Endothelial cell of umbilical vein (primary cell): ENCODE results near the gene LAMC3. TPM values are rescaled to one million over a fixed set of nuclear protein-coding genes. Genes with fewer than 3 reads are reported as not detected.
"Not testable (repeated sequence)": the region's sequence is repeated elsewhere in the genome, so short reads cannot be mapped to it uniquely, and the experiment has no call there.

Experiments
- BruUV-seq: library from RNA; stranded (reverse); fragments of 400-500 nt; replicated peaks from 2 replicates; lab custom pipeline; 2021; lab: Mats Ljungman, UMichigan
- CTCF ChIA-PET: fragments of 300-600, 350-600 bp; sonication (Branson Sonifier 250); formaldehyde crosslinking; loops from one replicate; lab custom pipeline; 2021; ENCODE audit warnings: antibody characterized with exemption, inconsistent platforms; lab: Charles Lee
- POLR2A ChIA-PET: fragments of 300-600, 350-600 bp; sonication (Branson Sonifier 250); formaldehyde crosslinking; loops from one replicate; lab custom pipeline; 2021; ENCODE audit warnings: antibody characterized with exemption, inconsistent platforms; lab: Charles Lee
- DNase-seq: peaks from one replicate; pipeline ENCODE4 v3.0.0-alpha.2; 2011; ENCODE audit warnings: low read depth, low spot score
- FAIRE-seq: peaks from 2 replicates; lab custom pipeline; 2011; peaks lifted over from hg19 to GRCh38; lab: Jason Lieb, UNC
- H2AFZ ChIP-seq: 2 replicates; pipeline ENCODE4 v1.6.0; 2012; ENCODE audit warnings: low read depth, low read length, control low read depth, inconsistent platforms
- H3K27ac ChIP-seq: 2 replicates; pipeline ENCODE4 v1.5.1; 2011; ENCODE audit warnings: low read depth, mild to moderate bottlenecking, control low read depth, low read length, moderate library complexity; ENCODE audit not compliant: insufficient read depth
- H3K27me3 ChIP-seq, 2 experiments: 2 replicates each; pipeline versions ENCODE4 v1.6.0 to v1.6.1; 2011; ENCODE audit warnings: low read length in 2 of 2, mixed read lengths in 1 of 2; ENCODE audit not compliant: control insufficient read depth in 2 of 2, insufficient read depth in 2 of 2
- H3K36me3 ChIP-seq, 2 experiments: 2 replicates in 1 of 2; 3 replicates in 1 of 2; pipeline ENCODE4 v1.5.1; 2011; ENCODE audit warnings: low read length in 2 of 2, mild to moderate bottlenecking in 1 of 2, moderate library complexity in 1 of 2; ENCODE audit not compliant: control insufficient read depth in 2 of 2, insufficient read depth in 2 of 2; ENCODE audit errors: extremely low read depth in 1 of 2
- H3K4me1 ChIP-seq: 3 replicates; pipeline ENCODE4 v1.5.1; 2011; ENCODE audit warnings: mild to moderate bottlenecking, low read length; ENCODE audit not compliant: control insufficient read depth, insufficient read depth; ENCODE audit errors: extremely low read depth
- H3K4me2 ChIP-seq: 2 replicates; pipeline ENCODE4 v1.6.1; 2011; ENCODE audit warnings: low read length, control low read depth, mixed read lengths; ENCODE audit not compliant: insufficient read depth
- H3K4me3 ChIP-seq, 3 experiments: fragments of 200-600 bp in 1 of 3; sonication (generic), shearing (Covaris generic) in 1 of 3; replicated peaks in 1 of 3; 2 replicates each; pipeline ENCODE4 v1.5.1; 2011 to 2016; ENCODE audit warnings: control low read depth in 3 of 3, low read length in 3 of 3, mild to moderate bottlenecking in 2 of 3, inconsistent platforms in 1 of 3, low read depth in 1 of 3, moderate library complexity in 1 of 3; ENCODE audit not compliant: insufficient read depth in 1 of 3
- H3K79me2 ChIP-seq: 2 replicates; pipeline ENCODE4 v1.6.0; 2012; ENCODE audit warnings: low read length, inconsistent platforms; ENCODE audit not compliant: control insufficient read depth, insufficient read depth
- H3K9ac ChIP-seq: replicated peaks from 2 replicates; pipeline ENCODE3; 2011; ENCODE audit warnings: low read length, control low read depth; ENCODE audit not compliant: insufficient read depth; ENCODE audit errors: extremely low read depth
- H3K9me1 ChIP-seq: replicated peaks from 3 replicates; pipeline ENCODE4 v1.6.0; 2011; ENCODE audit warnings: mild to moderate bottlenecking, low read length; ENCODE audit not compliant: control insufficient read depth, insufficient read depth; ENCODE audit errors: extremely low read depth
- H3K9me3 ChIP-seq: replicated peaks from 2 replicates; pipeline ENCODE4 v1.5.1; 2012; ENCODE audit warnings: low read length, inconsistent platforms; ENCODE audit not compliant: control insufficient read depth, insufficient read depth
- H4K20me1 ChIP-seq: replicated peaks from 2 replicates; pipeline ENCODE3; 2011; ENCODE audit warnings: mild to moderate bottlenecking, low read length; ENCODE audit not compliant: control insufficient read depth, insufficient read depth; ENCODE audit errors: extremely low read depth
- CTCF ChIP-seq, 2 donors: IDR thresholded peaks; 1 replicate in 1 of 2; 2 replicates in 1 of 2; pipeline ENCODE4 v1.5.1; 2011; ENCODE audit warnings: low read length in 2 of 2, mild to moderate bottlenecking in 2 of 2, moderate library complexity in 2 of 2, control low read depth in 1 of 2, inconsistent platforms in 1 of 2, low read depth in 1 of 2; ENCODE audit not compliant: insufficient read depth in 1 of 2; ENCODE audit errors: extremely low read depth in 1 of 2
- EZH2 ChIP-seq: IDR thresholded peaks from 2 replicates; pipeline ENCODE4 v1.6.1; 2012; ENCODE audit warnings: borderline replicate concordance, low read depth, mild to moderate bottlenecking, moderate library complexity, low read length, inconsistent platforms; ENCODE audit not compliant: severe bottlenecking
- FOS ChIP-seq: IDR thresholded peaks from 2 replicates; pipeline ENCODE4 v1.6.1; 2011; ENCODE audit warnings: mild to moderate bottlenecking, low read length, moderate library complexity, borderline replicate concordance; ENCODE audit not compliant: insufficient read depth
- GATA2 ChIP-seq: IDR thresholded peaks from 2 replicates; pipeline ENCODE4 v1.7.0; 2011; ENCODE audit warnings: low read depth, mild to moderate bottlenecking, moderate library complexity, mixed read lengths, low read length; ENCODE audit not compliant: insufficient read length, insufficient read depth
- JUN ChIP-seq: IDR thresholded peaks from 2 replicates; pipeline ENCODE4 v1.6.1; 2011; ENCODE audit warnings: borderline replicate concordance, low read depth; ENCODE audit not compliant: insufficient read length, insufficient read depth
- MAX ChIP-seq: IDR thresholded peaks from 2 replicates; pipeline ENCODE4 v1.6.1; 2011; ENCODE audit not compliant: insufficient read depth, insufficient read length
- MYC ChIP-seq: IDR thresholded peaks from one replicate; pipeline ENCODE4 v1.6.1; 2011; ENCODE audit warnings: mild to moderate bottlenecking, low read depth, low read length
- POLR2A ChIP-seq: IDR thresholded peaks from 2 replicates; pipeline ENCODE4 v1.6.1; 2012; ENCODE audit warnings: low read depth, mild to moderate bottlenecking, control low read depth, low read length
- POLR2AphosphoS5 ChIP-seq: IDR thresholded peaks from 2 replicates; pipeline ENCODE4 v1.6.1; 2012; ENCODE audit warnings: low read depth, mild to moderate bottlenecking, control low read depth, low read length, moderate library complexity; ENCODE audit not compliant: insufficient read depth
- dilution Hi-C: fragments of 300-500 bp; cut with MboI; formaldehyde crosslinking; loops from one replicate; pipeline ENCODE4 v1.15.0; 2019; ENCODE audit warnings: low sequenced_read_pairs; ENCODE audit not compliant: extremely low pct_ligation_motif_present
- intact Hi-C: fragments of 100-400 bp; cut with micrococcal nuclease; formaldehyde crosslinking; loops from one replicate; pipeline ENCODE4 v1.10.0; 2022
- polyA plus RNA-seq, 4 experiments: library from polyadenylated mRNA; depleted of rRNA in 3 of 4; stranded (reverse) in 3 of 4; unstranded in 1 of 4; fragments of >200 nt; gene quantifications; 2 replicates each; pipeline versions ENCODE4 v1.2.1 to v1.2.3, GENCODE V29; 2011 to 2012; ENCODE audit warnings: missing spikeins in 1 of 4
- total RNA-seq: library from RNA; stranded (reverse); gene quantifications from 2 replicates; pipeline ENCODE4 v1.2.3, GENCODE V29; 2021

LAMC3 gene
- total and polyA plus RNA-seq, 2 donors (not counting 3 experiments of a cell fraction or from before 2014, with no cell fraction given), result 0.18 to 0.38 TPM

DNA sequence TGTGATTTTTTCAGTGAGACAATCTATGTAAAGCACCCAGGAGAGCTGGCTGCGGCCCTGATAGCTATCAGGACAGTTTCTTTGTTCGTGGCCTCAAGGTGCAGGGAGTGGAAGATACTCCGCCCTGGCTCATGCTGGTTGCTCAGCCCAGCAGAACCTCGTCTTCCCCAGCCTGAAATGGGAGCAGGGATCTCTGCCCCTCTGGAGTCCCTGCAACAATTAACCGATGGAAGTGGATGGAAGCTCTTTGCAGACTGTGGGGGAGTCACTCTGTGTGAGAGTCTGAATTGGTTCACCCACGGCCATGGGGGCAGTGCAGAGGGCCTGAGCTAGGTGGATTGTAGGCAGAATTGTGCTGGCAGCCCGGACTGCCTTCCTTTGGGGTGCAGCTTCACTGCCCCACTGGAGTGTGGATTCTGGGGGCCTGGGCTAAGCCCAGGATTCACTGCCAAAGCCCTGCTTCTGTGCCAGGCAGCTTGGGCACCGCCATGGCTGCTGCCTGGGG is 90.2 kb downstream of the LAMC3 start:
- Histone ChIP-seq H3K79me2 (no peaks in the 10 kb centered on the region), H3K27ac (no peak overlapping the region), H3K4me3 (no peak overlapping the region), H3K9me3 (no peaks in the 10 kb centered on the region), H3K4me2 (no peak overlapping the region), H3K27me3 (peaks cover 8 to 14% of the 10 kb centered on the region in 2 experiments), H4K20me1 (no peaks in the 10 kb centered on the region), H3K4me1 (peaks cover 7% of the 10 kb centered on the region), H3K9me1 (no peaks in the 10 kb centered on the region), H2AFZ (no peak overlapping the region), H3K36me3 (no peaks in the 10 kb centered on the region), H3K9ac (no peak overlapping the region)
- intact Hi-C loops (no loop called here), dilution Hi-C loops (no loop called here)
- TF ChIP-seq POLR2A (no peak), CTCF (IDR thresholded peaks at IDR 0.05; ENCODE audit: extremely low read depth in 1 of 2, insufficient read depth in 1 of 2, low read depth in 1 of 2, low read length in 2 of 2) (no peak), MAX (no peak), MYC (no peak), POLR2AphosphoS5 (no peak), EZH2 (no peak), JUN (no peak), FOS (no peak), GATA2 (no peak)
- CTCF ChIA-PET, result interaction anchor here (1.2 to 1.8 kb wide), 5 partner anchors 10 to 237 kb away, joined by 3 to 7 read pairs (median 6); no protein-coding TSS in a partner anchor
- DNase-seq (no peak), FAIRE-seq (no peak)
- POLR2A ChIA-PET, result interaction anchor here (0.7 kb wide), 1 partner anchor 18 kb away, joined by 3 read pairs; no protein-coding TSS in a partner anchor
- no TSS peak for BruUV-seq

DNA sequence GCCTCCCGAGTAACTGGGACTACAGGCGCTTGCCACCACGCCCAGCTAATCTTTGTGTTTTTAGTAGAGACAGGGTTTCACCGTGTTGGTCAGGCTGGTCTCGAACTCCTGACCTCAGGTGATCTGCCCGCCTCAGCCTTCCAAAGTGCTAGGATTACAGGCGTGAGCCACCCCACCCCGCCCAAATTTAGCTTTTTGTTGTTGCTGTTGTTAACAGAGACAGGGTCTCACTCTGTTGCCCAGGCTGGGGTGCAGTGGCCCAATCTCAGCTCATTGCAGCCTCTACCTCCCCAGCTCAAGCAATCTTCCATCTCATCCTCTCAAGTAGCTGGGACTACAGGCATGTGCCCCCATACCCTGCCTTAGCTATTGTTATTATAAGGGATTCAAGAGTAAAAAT is 90.9 kb downstream of the LAMC3 start:
- ChIA-PET POLR2A (interaction anchor here (0.7 kb wide), 1 partner anchor 1059 kb away, joined by 6 read pairs; no protein-coding TSS in a partner anchor), CTCF (interaction anchor here (0.9 to 1.8 kb wide), 4 partner anchors 13 to 53 kb away, joined by 3 to 7 read pairs (median 5); no protein-coding TSS in a partner anchor)
- H4K20me1 ChIP-seq, H3K4me2 ChIP-seq, H3K9ac ChIP-seq, H3K36me3 ChIP-seq, FAIRE-seq, H3K4me3 ChIP-seq, H3K9me1 ChIP-seq, intact Hi-C loops, BruUV-seq, DNase-seq, H3K79me2 ChIP-seq, H3K4me1 ChIP-seq, H3K9me3 ChIP-seq, H2AFZ ChIP-seq, dilution Hi-C loops, H3K27ac ChIP-seq: not testable (repeated sequence)
- H3K27me3 ChIP-seq, result peaks cover 8 to 14% of the 10 kb centered on the region in 2 experiments
